ENCODE data around the gene ZG16. TPM values are rescaled to one million over a fixed set of nuclear protein-coding genes. Genes with fewer than 3 reads are reported as not detected.
A peak's percentile ranks its signal among the peaks of the same experiment; 100 is the strongest.

ZG16 gene
- total and polyA plus RNA-seq, 9 of the 15 experiments (the other 6 are each of a cell fraction or from before 2014, with no cell fraction given) = 0.04 TPM; not detected in 8

GRCh38 chr16:29805232-29806098, 27.4 kb downstream of the ZG16 start (continued):
- TF ChIP-seq, protein P1, sequence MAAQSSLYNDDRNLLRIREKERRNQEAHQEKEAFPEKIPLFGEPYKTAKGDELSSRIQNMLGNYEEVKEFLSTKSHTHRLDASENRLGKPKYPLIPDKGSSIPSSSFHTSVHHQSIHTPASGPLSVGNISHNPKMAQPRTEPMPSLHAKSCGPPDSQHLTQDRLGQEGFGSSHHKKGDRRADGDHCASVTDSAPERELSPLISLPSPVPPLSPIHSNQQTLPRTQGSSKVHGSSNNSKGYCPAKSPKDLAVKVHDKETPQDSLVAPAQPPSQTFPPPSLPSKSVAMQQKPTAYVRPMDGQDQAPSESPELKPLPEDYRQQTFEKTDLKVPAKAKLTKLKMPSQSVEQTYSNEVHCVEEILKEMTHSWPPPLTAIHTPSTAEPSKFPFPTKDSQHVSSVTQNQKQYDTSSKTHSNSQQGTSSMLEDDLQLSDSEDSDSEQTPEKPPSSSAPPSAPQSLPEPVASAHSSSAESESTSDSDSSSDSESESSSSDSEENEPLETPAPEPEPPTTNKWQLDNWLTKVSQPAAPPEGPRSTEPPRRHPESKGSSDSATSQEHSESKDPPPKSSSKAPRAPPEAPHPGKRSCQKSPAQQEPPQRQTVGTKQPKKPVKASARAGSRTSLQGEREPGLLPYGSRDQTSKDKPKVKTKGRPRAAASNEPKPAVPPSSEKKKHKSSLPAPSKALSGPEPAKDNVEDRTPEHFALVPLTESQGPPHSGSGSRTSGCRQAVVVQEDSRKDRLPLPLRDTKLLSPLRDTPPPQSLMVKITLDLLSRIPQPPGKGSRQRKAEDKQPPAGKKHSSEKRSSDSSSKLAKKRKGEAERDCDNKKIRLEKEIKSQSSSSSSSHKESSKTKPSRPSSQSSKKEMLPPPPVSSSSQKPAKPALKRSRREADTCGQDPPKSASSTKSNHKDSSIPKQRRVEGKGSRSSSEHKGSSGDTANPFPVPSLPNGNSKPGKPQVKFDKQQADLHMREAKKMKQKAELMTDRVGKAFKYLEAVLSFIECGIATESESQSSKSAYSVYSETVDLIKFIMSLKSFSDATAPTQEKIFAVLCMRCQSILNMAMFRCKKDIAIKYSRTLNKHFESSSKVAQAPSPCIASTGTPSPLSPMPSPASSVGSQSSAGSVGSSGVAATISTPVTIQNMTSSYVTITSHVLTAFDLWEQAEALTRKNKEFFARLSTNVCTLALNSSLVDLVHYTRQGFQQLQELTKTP (IDR thresholded peaks at IDR 0.05; ENCODE audit: low read depth in 1 of 2, partially characterized antibody in 2 of 2) = peak in 1 of 2 experiments; percentile 34
- TF ChIP-seq RNF2 (IDR thresholded peaks at IDR 0.05) (peak; percentile 88), STAT5B (CRISPR knock-in tag; IDR thresholded peaks at IDR 0.05) (no peak), ZNF134 (CRISPR knock-in tag; conservative IDR thresholded peaks at IDR 0.05) (0 out of 2 replicates have a peak, but pooled peaks have one; percentile 28), ZNF717 (CRISPR knock-in tag; IDR thresholded peaks at IDR 0.05) (no peak), RHOXF2B (CRISPR knock-in tag; conservative IDR thresholded peaks at IDR 0.05) (0 out of 2 replicates have a peak, but pooled peaks have one; percentile 11), CBX8 (IDR thresholded peaks at IDR 0.05; ENCODE audit: borderline replicate concordance, extremely low read depth, low read depth, low read length, poor library complexity, severe bottlenecking) (no peak), SETDB1 (IDR thresholded peaks at IDR 0.05; ENCODE audit: low read length) (no peak), POLR2A (conservative IDR thresholded peaks at IDR 0.05) (peak; percentile 88), BCL6 (CRISPR knock-in tag; IDR thresholded peaks at IDR 0.05) (no peak), POLR2AphosphoS2 (IDR thresholded peaks at IDR 0.05; ENCODE audit: low read length) (peak; percentile 99), NELFE (IDR thresholded peaks at IDR 0.05; ENCODE audit: insufficient read depth, insufficient read length) (no peak), FOXM1 (IDR thresholded peaks at IDR 0.05; ENCODE audit: low read depth) (peak; percentile 78), FOXM1 (CRISPR knock-in tag; IDR thresholded peaks at IDR 0.05; ENCODE audit: low read depth) (peak; percentile 49; the same call in 1 of the 2 replicates), ILF3 (IDR thresholded peaks at IDR 0.05; ENCODE audit: borderline replicate concordance) (no peak), ZKSCAN1 (IDR thresholded peaks at IDR 0.05; ENCODE audit: low read depth, low read length) (no peak), TCF7 (IDR thresholded peaks at IDR 0.05; ENCODE audit: borderline replicate concordance) (peak; percentile 48; the same call in 1 of the 2 replicates), ZSCAN32 (CRISPR knock-in tag; IDR thresholded peaks at IDR 0.05) (peak; percentile 41; the same call in 1 of the 2 replicates), ZNF444 (CRISPR knock-in tag; IDR thresholded peaks at IDR 0.05) (peak; percentile 78; the same call in 1 of the 2 replicates), HDGF (IDR thresholded peaks at IDR 0.05) (no peak), THRAP3 (IDR thresholded peaks at IDR 0.05; ENCODE audit: borderline replicate concordance) (no peak), ESRRA (IDR thresholded peaks at IDR 0.05; ENCODE audit: borderline replicate concordance, low read depth) (peak; percentile 57; the same call in 1 of the 2 replicates)
- TF ChIP-seq, protein P2, sequence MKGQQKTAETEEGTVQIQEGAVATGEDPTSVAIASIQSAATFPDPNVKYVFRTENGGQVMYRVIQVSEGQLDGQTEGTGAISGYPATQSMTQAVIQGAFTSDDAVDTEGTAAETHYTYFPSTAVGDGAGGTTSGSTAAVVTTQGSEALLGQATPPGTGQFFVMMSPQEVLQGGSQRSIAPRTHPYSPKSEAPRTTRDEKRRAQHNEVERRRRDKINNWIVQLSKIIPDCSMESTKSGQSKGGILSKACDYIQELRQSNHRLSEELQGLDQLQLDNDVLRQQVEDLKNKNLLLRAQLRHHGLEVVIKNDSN (CRISPR knock-in tag; IDR thresholded peaks at IDR 0.05) = peak; percentile 72
- TF ChIP-seq, protein P3, sequence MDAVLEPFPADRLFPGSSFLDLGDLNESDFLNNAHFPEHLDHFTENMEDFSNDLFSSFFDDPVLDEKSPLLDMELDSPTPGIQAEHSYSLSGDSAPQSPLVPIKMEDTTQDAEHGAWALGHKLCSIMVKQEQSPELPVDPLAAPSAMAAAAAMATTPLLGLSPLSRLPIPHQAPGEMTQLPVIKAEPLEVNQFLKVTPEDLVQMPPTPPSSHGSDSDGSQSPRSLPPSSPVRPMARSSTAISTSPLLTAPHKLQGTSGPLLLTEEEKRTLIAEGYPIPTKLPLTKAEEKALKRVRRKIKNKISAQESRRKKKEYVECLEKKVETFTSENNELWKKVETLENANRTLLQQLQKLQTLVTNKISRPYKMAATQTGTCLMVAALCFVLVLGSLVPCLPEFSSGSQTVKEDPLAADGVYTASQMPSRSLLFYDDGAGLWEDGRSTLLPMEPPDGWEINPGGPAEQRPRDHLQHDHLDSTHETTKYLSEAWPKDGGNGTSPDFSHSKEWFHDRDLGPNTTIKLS (IDR thresholded peaks at IDR 0.05; ENCODE audit: borderline replicate concordance, low read depth) = no peak; the same call in 1 of the 2 replicates
